GM12873 (cell line): Measurements from ENCODE around the gene RARRES2.

ENCODE experiments used
- TF ChIP-seq, protein P1 (sequence below): IDR thresholded peaks from 2 replicates; pipeline ENCODE4 v1.5.1; 2012; ENCODE audit warnings: low read depth, mild to moderate bottlenecking, moderate library complexity, low read length, control low read depth; ENCODE audit not compliant: insufficient read depth; ENCODE audit errors: missing control alignments

Gene RARRES2

DNA sequence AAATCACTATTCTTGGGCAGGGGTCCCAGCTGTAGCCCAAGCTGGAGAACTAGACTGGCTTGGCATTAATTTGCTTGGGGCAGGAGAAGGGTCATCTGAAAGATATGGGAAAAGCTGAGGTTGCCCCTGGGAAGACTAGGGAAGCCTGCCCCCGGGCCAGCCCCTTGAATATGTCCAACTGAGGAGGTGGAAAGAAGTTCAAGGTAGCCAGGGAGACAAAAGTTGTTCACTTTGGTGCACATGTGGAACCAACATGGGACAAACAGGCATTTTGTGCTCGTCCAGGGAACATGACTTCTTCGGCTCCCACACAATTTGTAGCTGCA is 19.7 kb downstream of the RARRES2 start:
- TF ChIP-seq, protein P1, sequence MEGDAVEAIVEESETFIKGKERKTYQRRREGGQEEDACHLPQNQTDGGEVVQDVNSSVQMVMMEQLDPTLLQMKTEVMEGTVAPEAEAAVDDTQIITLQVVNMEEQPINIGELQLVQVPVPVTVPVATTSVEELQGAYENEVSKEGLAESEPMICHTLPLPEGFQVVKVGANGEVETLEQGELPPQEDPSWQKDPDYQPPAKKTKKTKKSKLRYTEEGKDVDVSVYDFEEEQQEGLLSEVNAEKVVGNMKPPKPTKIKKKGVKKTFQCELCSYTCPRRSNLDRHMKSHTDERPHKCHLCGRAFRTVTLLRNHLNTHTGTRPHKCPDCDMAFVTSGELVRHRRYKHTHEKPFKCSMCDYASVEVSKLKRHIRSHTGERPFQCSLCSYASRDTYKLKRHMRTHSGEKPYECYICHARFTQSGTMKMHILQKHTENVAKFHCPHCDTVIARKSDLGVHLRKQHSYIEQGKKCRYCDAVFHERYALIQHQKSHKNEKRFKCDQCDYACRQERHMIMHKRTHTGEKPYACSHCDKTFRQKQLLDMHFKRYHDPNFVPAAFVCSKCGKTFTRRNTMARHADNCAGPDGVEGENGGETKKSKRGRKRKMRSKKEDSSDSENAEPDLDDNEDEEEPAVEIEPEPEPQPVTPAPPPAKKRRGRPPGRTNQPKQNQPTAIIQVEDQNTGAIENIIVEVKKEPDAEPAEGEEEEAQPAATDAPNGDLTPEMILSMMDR, result no peak

DNA sequence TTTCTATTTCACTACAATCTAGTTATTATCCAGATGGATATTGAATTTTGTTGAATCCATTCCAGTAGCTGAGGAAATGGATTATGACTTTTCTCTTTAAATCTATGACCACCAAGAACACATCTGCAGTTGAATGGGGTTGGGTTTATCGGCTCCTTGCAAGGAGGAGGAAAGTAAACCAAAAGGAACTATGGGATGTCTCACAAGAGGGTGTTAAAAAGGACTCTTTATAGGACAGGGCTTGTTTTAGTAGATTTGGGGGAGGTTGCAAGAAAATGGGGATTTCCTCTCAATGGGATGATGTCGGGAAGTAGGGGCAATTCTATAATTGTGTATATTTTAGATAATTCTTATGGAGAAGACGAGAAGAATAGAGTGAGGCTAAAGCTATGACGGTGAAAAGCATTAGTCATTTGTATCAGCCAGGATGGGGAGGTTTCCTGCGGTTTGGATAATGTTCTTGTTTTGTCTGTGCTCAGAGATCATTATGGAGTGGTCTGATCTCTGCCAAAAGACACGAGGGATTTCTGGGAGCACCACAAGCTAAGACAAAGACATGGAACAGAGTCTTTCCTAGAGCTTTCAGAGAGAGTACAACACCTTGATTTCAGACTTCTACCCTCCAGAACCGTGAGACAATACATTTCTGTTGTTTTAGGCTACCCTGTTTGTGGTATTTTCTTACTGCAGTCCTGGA is 23.5 kb downstream of the RARRES2 start:
- TF ChIP-seq, protein P1, result no peak

DNA sequence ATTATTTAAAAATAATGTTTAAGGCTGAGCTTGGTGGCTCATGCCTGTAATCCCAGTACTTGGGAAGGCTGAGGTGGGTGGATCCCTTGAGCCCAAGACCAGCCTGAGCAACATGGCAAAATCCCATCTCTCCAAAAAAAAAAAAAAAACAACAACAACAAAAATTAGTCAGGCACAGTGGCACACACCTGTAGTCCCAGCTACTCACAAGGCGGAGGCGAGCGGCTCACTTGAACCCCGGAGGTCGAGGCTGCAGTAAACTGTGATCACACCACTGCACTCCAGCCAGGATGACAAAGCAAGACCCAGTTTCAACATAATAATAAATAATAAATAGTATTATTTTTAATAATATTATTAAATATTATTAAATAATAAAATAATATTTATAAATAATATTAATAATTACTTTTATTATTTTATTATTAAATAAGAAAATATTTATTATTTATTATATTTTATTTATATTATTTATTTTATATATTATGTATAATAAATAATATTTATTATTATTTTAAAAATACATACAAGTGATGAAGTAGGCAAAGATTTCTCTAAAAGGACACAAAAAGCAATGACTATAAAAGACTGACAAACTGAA is 26.7 kb downstream of the RARRES2 start:
- TF ChIP-seq, protein P1, result no peak

DNA sequence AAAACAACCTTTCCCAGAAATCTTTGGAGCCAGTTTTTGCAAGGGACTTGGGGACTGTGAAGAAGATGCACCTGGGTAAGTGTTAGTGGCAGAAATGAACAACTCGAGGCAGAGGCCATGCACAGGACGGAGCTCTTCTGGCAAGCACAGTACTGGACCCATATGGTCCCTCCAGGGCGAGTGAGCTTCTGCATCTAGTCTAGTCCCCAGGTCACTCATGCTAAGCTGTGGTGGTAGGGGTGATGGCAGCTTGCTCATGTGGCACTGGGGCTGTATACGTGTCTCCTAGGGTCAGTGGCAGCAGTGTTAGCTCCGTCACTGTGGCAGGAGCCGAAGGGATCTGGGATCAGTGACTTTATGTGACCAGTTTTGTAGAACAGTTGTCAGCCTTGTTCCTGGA is 27.6 kb downstream of the RARRES2 start:
- TF ChIP-seq, protein P1, result no peak

DNA sequence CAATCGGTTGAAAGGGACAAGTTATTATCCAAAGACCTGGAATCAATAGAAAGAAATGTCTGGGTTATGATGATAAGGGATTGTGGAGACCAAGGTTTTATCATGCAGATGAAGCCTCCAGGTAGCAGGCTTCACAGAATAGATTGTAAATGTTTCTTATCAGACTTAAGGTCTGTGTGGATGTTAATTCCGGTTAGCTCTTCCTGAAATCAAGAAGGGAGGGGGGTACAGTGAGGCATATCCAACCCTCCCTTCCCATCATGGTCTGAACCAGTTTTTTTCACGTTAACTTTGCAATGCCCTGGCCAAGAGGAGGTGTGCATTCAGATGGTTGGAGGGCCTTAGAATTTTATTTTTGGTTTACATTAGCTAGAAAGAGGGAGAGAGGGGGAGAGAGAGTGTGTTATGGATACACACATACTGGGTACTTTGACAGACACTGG is 28.0 kb downstream of the RARRES2 start:
- TF ChIP-seq, protein P1, result no peak

DNA sequence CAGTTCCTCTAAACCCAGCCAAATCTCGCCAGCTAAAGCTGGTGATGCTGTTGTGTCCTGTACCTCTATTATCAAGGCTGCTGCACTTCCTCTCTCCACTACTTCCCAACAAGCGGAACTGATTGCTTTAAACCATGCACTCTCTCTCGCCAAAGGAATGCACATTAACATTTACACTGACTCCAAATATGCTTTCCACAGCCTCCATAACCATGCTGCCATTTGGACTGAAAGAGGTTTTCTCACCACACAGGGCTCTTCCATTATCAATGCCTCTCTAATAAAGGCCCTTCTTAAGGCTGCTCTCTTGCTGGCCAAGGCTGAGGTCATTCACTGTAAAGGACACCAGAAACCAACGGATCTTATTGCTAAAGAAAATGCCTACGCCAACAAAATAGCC is 29.7 kb downstream of the RARRES2 start:
- TF ChIP-seq, protein P1, result no peak

DNA sequence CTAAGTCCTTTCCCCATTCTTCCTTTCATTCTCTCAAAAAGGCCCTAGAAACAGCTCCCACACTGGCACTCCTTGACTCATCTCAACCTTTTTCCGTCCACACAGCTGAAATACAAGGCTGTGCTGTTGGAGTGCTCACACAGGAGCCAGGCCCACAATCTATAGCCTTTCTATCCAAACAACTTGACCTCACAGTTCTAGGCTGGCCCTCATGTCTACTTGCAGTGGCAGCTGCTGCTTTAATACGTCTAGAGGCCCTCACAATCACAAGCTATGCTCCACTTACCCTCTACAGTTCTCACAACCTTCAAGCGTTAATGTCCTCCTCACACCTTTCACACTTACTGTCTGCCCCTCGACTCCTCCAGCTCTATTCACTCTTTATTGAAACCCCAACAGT is 30.3 kb downstream of the RARRES2 start:
- TF ChIP-seq, protein P1, result no peak
